K562 (cell line): Measurements from ENCODE around the gene DRC3. TPM values are rescaled to one million over a fixed set of nuclear protein-coding genes. Genes with fewer than 3 reads are reported as not detected.

Experiments
- ATAC-seq: fragments of 200-7000 bp; cut with Tn5 transposase; 3 replicates; pipeline ENCODE4 v1.9.1; 2020; ENCODE audit warnings: moderate library complexity
- BruUV-seq: library from RNA; stranded (reverse); fragments of 400-500 nt; replicated peaks from 2 replicates; lab custom pipeline; 2021; lab: Mats Ljungman, UMichigan
- CTCF ChIA-PET: fragments of 300-600 bp; formaldehyde crosslinking; extraction: SDS; loops from one replicate; lab custom pipeline; 2021; ENCODE audit warnings: low intra/inter-chr PET ratio; lab: Yijun Ruan, JAX
- POLR2A ChIA-PET: fragments of 300-600, 350-650 bp; sonication (Branson Sonifier 250); formaldehyde crosslinking; extraction: SDS; loops from one replicate; lab custom pipeline; 2021; ENCODE audit warnings: antibody characterized with exemption, inconsistent platforms; lab: Yijun Ruan, JAX
- DNase-seq, 4 experiments: peaks; one replicate each; pipeline versions ENCODE4 v3.0.0 to v3.0.0-alpha.2; 2011 to 2018; ENCODE audit warnings: low spot score in 3 of 4, mixed read lengths in 3 of 4; ENCODE audit errors: extremely low read depth in 1 of 4
- FAIRE-seq: peaks from 2 replicates; lab custom pipeline; 2011; peaks lifted over from hg19 to GRCh38; lab: Jason Lieb, UNC
- H2AFZ ChIP-seq: 2 replicates; pipeline ENCODE4 v1.6.0; 2011; ENCODE audit warnings: low read depth, low read length, control low read depth, inconsistent platforms
- H3K27ac ChIP-seq: fragments of 200-600 bp; 3 replicates; pipeline ENCODE4 v1.8.0; 2011; ENCODE audit warnings: low read depth, mild to moderate bottlenecking, control low read depth, inconsistent platforms, low read length, moderate library complexity, mixed read lengths; ENCODE audit errors: extremely low read depth
- H3K27me3 ChIP-seq, 2 experiments: fragments of 300-600 bp in 1 of 2; 2 replicates in 1 of 2; 3 replicates in 1 of 2; pipeline versions ENCODE4 v1.6.0 to v1.8.0; 2011; ENCODE audit warnings: inconsistent platforms in 2 of 2, low read length in 2 of 2, mild to moderate bottlenecking in 1 of 2, mixed read lengths in 1 of 2, moderate library complexity in 1 of 2; ENCODE audit not compliant: control insufficient read depth in 2 of 2, insufficient read depth in 2 of 2
- H3K36me3 ChIP-seq: fragments of 300-600 bp; 3 replicates; pipeline ENCODE4 v1.8.0; 2011; ENCODE audit warnings: mild to moderate bottlenecking, low read length, inconsistent platforms; ENCODE audit not compliant: control insufficient read depth, insufficient read depth
- H3K4me1 ChIP-seq, 2 experiments: fragments of 200-600 bp in 1 of 2; replicated peaks in 1 of 2; 2 replicates in 1 of 2; 3 replicates in 1 of 2; pipeline versions ENCODE4 v1.5.1 to v1.8.0; 2011; ENCODE audit warnings: inconsistent platforms in 2 of 2, low read length in 2 of 2, mild to moderate bottlenecking in 1 of 2, mixed read lengths in 1 of 2, moderate library complexity in 1 of 2; ENCODE audit not compliant: control insufficient read depth in 2 of 2, insufficient read depth in 2 of 2
- H3K4me2 ChIP-seq: 2 replicates; pipeline ENCODE4 v1.6.1; 2011; ENCODE audit warnings: low read length, control low read depth, inconsistent platforms, mixed read lengths; ENCODE audit not compliant: insufficient read depth
- H3K4me3 ChIP-seq: fragments of 200-600 bp; sonication (generic), shearing (Covaris generic); 2 replicates; pipeline ENCODE4 v1.5.1; 2016; ENCODE audit warnings: control low read depth, inconsistent platforms
- H3K79me2 ChIP-seq: fragments of 200-600 bp; 3 replicates; pipeline ENCODE4 v1.8.0; 2011; ENCODE audit warnings: low read length, inconsistent platforms; ENCODE audit not compliant: control insufficient read depth, insufficient read depth
- H3K9ac ChIP-seq, 2 experiments: 2 replicates each; pipeline versions ENCODE4 v1.6.0 to v1.6.1; 2011; ENCODE audit warnings: low read depth in 2 of 2, low read length in 2 of 2, control low read depth in 1 of 2, inconsistent platforms in 1 of 2, mild to moderate bottlenecking in 1 of 2, mixed read lengths in 1 of 2; ENCODE audit not compliant: insufficient read depth in 1 of 2
- H3K9me1 ChIP-seq: one replicate; pipeline ENCODE4 v1.6.0; 2011; ENCODE audit warnings: inconsistent platforms, mild to moderate bottlenecking, low read length, moderate library complexity; ENCODE audit not compliant: control insufficient read depth, insufficient read depth
- H3K9me3 ChIP-seq: replicated peaks from 2 replicates; pipeline ENCODE4 v1.5.1; 2011; ENCODE audit warnings: low read depth, low read length, inconsistent platforms; ENCODE audit not compliant: control insufficient read depth, insufficient read depth
- H4K20me1 ChIP-seq: replicated peaks from 2 replicates; pipeline ENCODE4 v1.6.1; 2011; ENCODE audit warnings: low read length, inconsistent platforms, mixed read lengths; ENCODE audit not compliant: control insufficient read depth, insufficient read depth
- BCL6 ChIP-seq: fragments of 250-450 bp; sonication (Bioruptor Pico); IDR thresholded peaks from 2 replicates; pipeline ENCODE4 v1.4.0; 2020
- PCBP2 ChIP-seq: fragments of 200-400 bp; formaldehyde crosslinking; IDR thresholded peaks from 2 replicates; pipeline ENCODE4 v1.6.1; 2018; ENCODE audit warnings: low read length, low read depth, mild to moderate bottlenecking, moderate library complexity; ENCODE audit not compliant: poor library complexity, severe bottlenecking
- RFX5 ChIP-seq: IDR thresholded peaks from 2 replicates; pipeline ENCODE4 v1.6.1; 2011; ENCODE audit warnings: low read depth, mild to moderate bottlenecking, improper control_type of control experiment, low read length
- TARDBP ChIP-seq: fragments of 450-650 bp; IDR thresholded peaks from 2 replicates; pipeline ENCODE4 v1.6.1; 2016
- THRAP3 ChIP-seq: fragments of 450-650 bp; IDR thresholded peaks from 2 replicates; pipeline ENCODE4 v1.6.1; 2016; ENCODE audit warnings: mild to moderate bottlenecking, inconsistent platforms, borderline replicate concordance
- ZC3H4 ChIP-seq: sonication (generic); formaldehyde crosslinking; IDR thresholded peaks from 2 replicates; pipeline ENCODE4 v1.9.0; 2021; ENCODE audit warnings: missing genetic modification reagents, borderline replicate concordance
- ZNF644 ChIP-seq: fragments of 200-800 bp; sonication (Bioruptor generic); IDR thresholded peaks from 2 replicates; pipeline ENCODE4 v1.6.1; 2016; ENCODE audit warnings: low read depth, missing genetic modification characterization, missing compliant biosample characterization
- ZNF695 ChIP-seq: fragments of 450-650 bp; formaldehyde crosslinking; IDR thresholded peaks from 2 replicates; pipeline ENCODE4 v1.4.0; 2020; ENCODE audit warnings: mild to moderate bottlenecking, moderate library complexity
- WGBS: fragments of 100-300 bp; shearing (Covaris generic); methylation state at CpG from one replicate; pipeline ENCODE4 v1.1.6; 2016; ENCODE audit warnings: low coverage, mixed read lengths; ENCODE audit not compliant: insufficient coverage; ENCODE audit errors: missing lambda C conversion rate; 5-methylcytosine and 5-hydroxymethylcytosine counted together
- in situ Hi-C: fragments of 300-500 bp; cut with MboI; formaldehyde crosslinking; loops from 4 replicates; pipeline ENCODE4 v1.15.0; 2018; ENCODE audit warnings: inconsistent platforms, mixed read lengths
- intact Hi-C: fragments of 100-400 bp; cut with micrococcal nuclease; formaldehyde crosslinking; loops from 2 replicates; pipeline ENCODE4 v1.14.2; 2022
- polyA plus RNA-seq, 8 experiments: library from polyadenylated mRNA; depleted of rRNA in 4 of 8; stranded (reverse) in 5 of 8; unstranded in 3 of 8; fragments of >200 nt; fragmentation: Nextera tagmentation in 2 of 8; fragmentation: Illumina TruSeq in 1 of 8; extraction: Ambion mirVana in 2 of 8; extraction: Trizol in 1 of 8; gene quantifications; 2 replicates each; pipeline versions ENCODE4 v1.2.1 to v1.2.3, GENCODE V29; 2011 to 2014; ENCODE audit warnings: inconsistent platforms in 1 of 8, missing spikeins in 1 of 8
- total RNA-seq, 7 experiments: library from RNA; depleted of rRNA in 6 of 7; stranded (reverse); fragments of >200 nt in 6 of 7; fragmentation: Illumina TruSeq in 2 of 7; extraction: Trizol in 2 of 7; gene quantifications; 2 replicates each; pipeline versions ENCODE4 v1.2.1 to v1.2.3, GENCODE V29; 2011 to 2021; ENCODE audit warnings: low replicate concordance in 1 of 7
- TF ChIP-seq, protein P1 (sequence below): fragments of 150-350 bp; IDR thresholded peaks from 2 replicates; pipeline ENCODE4 v1.6.1; 2014; ENCODE audit warnings: low read depth, mild to moderate bottlenecking, low read length, borderline replicate concordance
- TF ChIP-seq, protein P2 (sequence below): fragments of 450-650 bp; IDR thresholded peaks from 2 replicates; pipeline ENCODE4 v1.6.1; 2014; ENCODE audit warnings: low read depth, mild to moderate bottlenecking, moderate library complexity, borderline replicate concordance
- TF ChIP-seq, protein P3 (sequence below): fragments of 450-650 bp; formaldehyde crosslinking; conservative IDR thresholded peaks from 2 replicates; pipeline ENCODE4 v1.4.0; 2022; ENCODE audit warnings: mild to moderate bottlenecking, missing genetic modification characterization
- TF ChIP-seq, protein P4 (sequence below): fragments of 450-650 bp; formaldehyde crosslinking; IDR thresholded peaks from 2 replicates; pipeline ENCODE4 v1.4.0; 2022; ENCODE audit warnings: mild to moderate bottlenecking, moderate library complexity

Gene DRC3
- total and polyA plus RNA-seq, 9 of the 15 experiments (the other 6 are each of a cell fraction or from before 2014, with no cell fraction given): 0.10 to 0.84 (median 0.30) TPM; not detected in 3

DNA sequence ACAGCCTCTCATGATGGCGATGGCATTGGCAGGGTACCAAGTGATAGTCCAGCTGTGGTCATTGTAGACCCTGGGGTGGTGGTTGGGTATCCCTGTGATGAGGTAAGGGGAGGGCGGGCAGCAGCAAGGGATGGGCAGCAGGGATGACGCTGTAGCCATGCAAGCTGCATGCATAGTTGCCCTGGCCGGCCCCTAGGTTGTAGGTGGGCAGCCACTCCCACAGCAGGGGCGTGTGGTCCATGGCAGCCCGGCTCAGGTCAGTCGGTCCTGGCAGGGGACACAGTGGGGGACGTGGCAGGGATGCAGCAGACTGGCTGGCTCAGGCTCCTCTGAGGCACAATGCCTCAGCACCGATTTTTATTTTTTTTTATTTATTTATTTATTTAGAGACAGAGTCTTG, 8.7 kb downstream of the DRC3 start:
- H3K4me1 ChIP-seq: peaks cover 0 to 4% of the 10 kb centered on the region in 2 experiments; a peak in 3 of 5 replicates
- no peak overlapping the region for H3K4me3 ChIP-seq
- CTCF ChIA-PET: no interaction called here
- no peaks in the 10 kb centered on the region for H3K9me1 ChIP-seq
- 0 out of 5 replicates have a peak, but pooled peaks cover 0 to 3% of the 10 kb centered on the region in 2 experiments for H3K27me3 ChIP-seq
- no peaks in the 10 kb centered on the region for H3K79me2 ChIP-seq
- no TSS peak for BruUV-seq
- intact Hi-C loops: no loop called here
- in situ Hi-C loops: no loop called here
- H3K9me3 ChIP-seq: no peaks in the 10 kb centered on the region
- H2AFZ ChIP-seq: no peak overlapping the region
- POLR2A ChIA-PET: interaction anchor here (0.6 kb wide), 1 partner anchor 20 kb away, joined by 3 read pairs; no protein-coding TSS in a partner anchor
- DNase-seq: no peak
- 13% methylated on average over 5 of the region's 9 CpGs for WGBS
- FAIRE-seq: no peak
- no peak overlapping the region for H3K27ac ChIP-seq
- H4K20me1 ChIP-seq: no peaks in the 10 kb centered on the region
- no peak overlapping the region for H3K4me2 ChIP-seq
- TF ChIP-seq ZNF695 (CRISPR knock-in tag) (no peak), TARDBP (no peak), THRAP3 (no peak), RFX5 (no peak), ZC3H4 (CRISPR knock-in tag) (no peak), ZNF644 (tag) (no peak), BCL6 (no peak), PCBP2 (no peak)
- TF ChIP-seq, protein P1, sequence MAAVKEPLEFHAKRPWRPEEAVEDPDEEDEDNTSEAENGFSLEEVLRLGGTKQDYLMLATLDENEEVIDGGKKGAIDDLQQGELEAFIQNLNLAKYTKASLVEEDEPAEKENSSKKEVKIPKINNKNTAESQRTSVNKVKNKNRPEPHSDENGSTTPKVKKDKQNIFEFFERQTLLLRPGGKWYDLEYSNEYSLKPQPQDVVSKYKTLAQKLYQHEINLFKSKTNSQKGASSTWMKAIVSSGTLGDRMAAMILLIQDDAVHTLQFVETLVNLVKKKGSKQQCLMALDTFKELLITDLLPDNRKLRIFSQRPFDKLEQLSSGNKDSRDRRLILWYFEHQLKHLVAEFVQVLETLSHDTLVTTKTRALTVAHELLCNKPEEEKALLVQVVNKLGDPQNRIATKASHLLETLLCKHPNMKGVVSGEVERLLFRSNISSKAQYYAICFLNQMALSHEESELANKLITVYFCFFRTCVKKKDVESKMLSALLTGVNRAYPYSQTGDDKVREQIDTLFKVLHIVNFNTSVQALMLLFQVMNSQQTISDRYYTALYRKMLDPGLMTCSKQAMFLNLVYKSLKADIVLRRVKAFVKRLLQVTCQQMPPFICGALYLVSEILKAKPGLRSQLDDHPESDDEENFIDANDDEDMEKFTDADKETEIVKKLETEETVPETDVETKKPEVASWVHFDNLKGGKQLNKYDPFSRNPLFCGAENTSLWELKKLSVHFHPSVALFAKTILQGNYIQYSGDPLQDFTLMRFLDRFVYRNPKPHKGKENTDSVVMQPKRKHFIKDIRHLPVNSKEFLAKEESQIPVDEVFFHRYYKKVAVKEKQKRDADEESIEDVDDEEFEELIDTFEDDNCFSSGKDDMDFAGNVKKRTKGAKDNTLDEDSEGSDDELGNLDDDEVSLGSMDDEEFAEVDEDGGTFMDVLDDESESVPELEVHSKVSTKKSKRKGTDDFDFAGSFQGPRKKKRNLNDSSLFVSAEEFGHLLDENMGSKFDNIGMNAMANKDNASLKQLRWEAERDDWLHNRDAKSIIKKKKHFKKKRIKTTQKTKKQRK: no peak
- TF ChIP-seq, protein P2, sequence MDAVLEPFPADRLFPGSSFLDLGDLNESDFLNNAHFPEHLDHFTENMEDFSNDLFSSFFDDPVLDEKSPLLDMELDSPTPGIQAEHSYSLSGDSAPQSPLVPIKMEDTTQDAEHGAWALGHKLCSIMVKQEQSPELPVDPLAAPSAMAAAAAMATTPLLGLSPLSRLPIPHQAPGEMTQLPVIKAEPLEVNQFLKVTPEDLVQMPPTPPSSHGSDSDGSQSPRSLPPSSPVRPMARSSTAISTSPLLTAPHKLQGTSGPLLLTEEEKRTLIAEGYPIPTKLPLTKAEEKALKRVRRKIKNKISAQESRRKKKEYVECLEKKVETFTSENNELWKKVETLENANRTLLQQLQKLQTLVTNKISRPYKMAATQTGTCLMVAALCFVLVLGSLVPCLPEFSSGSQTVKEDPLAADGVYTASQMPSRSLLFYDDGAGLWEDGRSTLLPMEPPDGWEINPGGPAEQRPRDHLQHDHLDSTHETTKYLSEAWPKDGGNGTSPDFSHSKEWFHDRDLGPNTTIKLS: no peak
- TF ChIP-seq, protein P3, sequence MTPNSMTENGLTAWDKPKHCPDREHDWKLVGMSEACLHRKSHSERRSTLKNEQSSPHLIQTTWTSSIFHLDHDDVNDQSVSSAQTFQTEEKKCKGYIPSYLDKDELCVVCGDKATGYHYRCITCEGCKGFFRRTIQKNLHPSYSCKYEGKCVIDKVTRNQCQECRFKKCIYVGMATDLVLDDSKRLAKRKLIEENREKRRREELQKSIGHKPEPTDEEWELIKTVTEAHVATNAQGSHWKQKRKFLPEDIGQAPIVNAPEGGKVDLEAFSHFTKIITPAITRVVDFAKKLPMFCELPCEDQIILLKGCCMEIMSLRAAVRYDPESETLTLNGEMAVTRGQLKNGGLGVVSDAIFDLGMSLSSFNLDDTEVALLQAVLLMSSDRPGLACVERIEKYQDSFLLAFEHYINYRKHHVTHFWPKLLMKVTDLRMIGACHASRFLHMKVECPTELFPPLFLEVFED (CRISPR knock-in tag): no peak
- TF ChIP-seq, protein P4, sequence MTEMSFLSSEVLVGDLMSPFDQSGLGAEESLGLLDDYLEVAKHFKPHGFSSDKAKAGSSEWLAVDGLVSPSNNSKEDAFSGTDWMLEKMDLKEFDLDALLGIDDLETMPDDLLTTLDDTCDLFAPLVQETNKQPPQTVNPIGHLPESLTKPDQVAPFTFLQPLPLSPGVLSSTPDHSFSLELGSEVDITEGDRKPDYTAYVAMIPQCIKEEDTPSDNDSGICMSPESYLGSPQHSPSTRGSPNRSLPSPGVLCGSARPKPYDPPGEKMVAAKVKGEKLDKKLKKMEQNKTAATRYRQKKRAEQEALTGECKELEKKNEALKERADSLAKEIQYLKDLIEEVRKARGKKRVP (CRISPR knock-in tag): no peak
- ATAC-seq: no peak
- no peaks in the 10 kb centered on the region for H3K36me3 ChIP-seq
- H3K9ac ChIP-seq: no peak overlapping the region
